Testis (tissue), 2 donors: ENCODE data around the gene SARS1.
"Not testable (repeated sequence)": the region's sequence is repeated elsewhere in the genome, so short reads cannot be mapped to it uniquely, and the experiment has no call there.

Source experiments
- CTCF ChIP-seq, 3 experiments: fragments of 450-650 bp in 2 of 3; fragments of 200-600 bp in 1 of 3; sonication (generic) in 1 of 3; IDR thresholded peaks; one replicate each; pipeline ENCODE4 v1.5.1; 2016 to 2019; ENCODE audit warnings: antibody characterized with exemption in 3 of 3, mild to moderate bottlenecking in 2 of 3, moderate library complexity in 1 of 3
- POLR2A ChIP-seq: fragments of 450-650 bp; IDR thresholded peaks from one replicate; pipeline ENCODE4 v1.6.1; 2017; ENCODE audit warnings: antibody characterized with exemption, mild to moderate bottlenecking, moderate library complexity

DNA sequence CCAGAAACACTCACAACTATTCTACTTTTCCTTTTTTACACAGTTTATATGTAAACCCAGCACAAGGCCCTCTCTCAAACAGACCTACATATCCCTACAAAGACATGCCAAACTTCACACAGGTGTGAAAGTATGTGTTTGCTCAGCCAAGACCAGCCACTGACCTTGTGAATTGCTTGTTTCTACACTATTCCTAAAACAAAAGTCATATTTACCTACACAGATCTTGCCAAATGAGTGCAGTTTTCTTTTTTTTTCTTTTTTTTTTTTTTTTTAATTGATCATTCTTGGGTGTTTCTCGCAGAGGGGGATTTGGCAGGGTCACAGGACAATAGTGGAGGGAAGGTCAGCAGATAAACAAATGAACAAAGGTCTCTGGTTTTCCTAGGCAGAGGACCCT, 37.4 kb upstream of the SARS1 start:
- not testable (repeated sequence) for TF ChIP-seq CTCF (IDR thresholded peaks at IDR 0.05); POLR2A
